Naive thymus-derived CD8-positive, alpha-beta T cell (primary cell): ENCODE data around the gene RBFOX2. TPM values are rescaled to one million over a fixed set of nuclear protein-coding genes. Genes with fewer than 3 reads are reported as not detected.
A peak's percentile ranks its signal among the peaks of the same experiment; 100 is the strongest.

Source experiments
- ATAC-seq, 2 donors: fragments of 150-1000 bp; cut with Tn5 transposase in 1 of 2; sonication (Bioruptor Pico), chemical (Tn5 transposase) in 1 of 2; 1 replicate in 1 of 2; 2 replicates in 1 of 2; pipeline ENCODE4 v1.10.0; 2021; ENCODE audit warnings: mild to moderate bottlenecking in 2 of 2, moderate library complexity in 2 of 2
- POLR2A ChIA-PET: fragments of 350-600 bp; sonication (Branson Sonifier 250); formaldehyde crosslinking; loops from one replicate; lab custom pipeline; 2021; ENCODE audit warnings: antibody characterized with exemption; lab: Charles Lee
- DNase-seq, 10 donors: peaks; one replicate each; pipeline versions ENCODE4 v3.0.0 to v3.0.0-alpha.2; 2020 to 2022
- H3K27ac Mint-ChIP-seq, 10 donors: one replicate each; pipeline ENCODE4 v1.8.0; 2020 to 2022; ENCODE audit warnings: mild to moderate bottlenecking in 10 of 10, mixed read lengths in 10 of 10, moderate library complexity in 4 of 10, inconsistent platforms in 1 of 10
- H3K27me3 Mint-ChIP-seq, 5 donors: one replicate each; pipeline ENCODE4 v1.8.0; 2021 to 2022; ENCODE audit warnings: mixed read lengths in 5 of 5
- H3K36me3 Mint-ChIP-seq, 3 donors: one replicate each; pipeline ENCODE4 v1.8.0; 2020 to 2022; ENCODE audit warnings: mixed read lengths in 3 of 3, mild to moderate bottlenecking in 2 of 3, inconsistent platforms in 1 of 3
- H3K4me1 Mint-ChIP-seq, 4 donors: one replicate each; pipeline ENCODE4 v1.8.0; 2021 to 2022; ENCODE audit warnings: mixed read lengths in 4 of 4
- H3K4me3 Mint-ChIP-seq, 10 donors: one replicate each; pipeline ENCODE4 v1.8.0; 2020 to 2022; ENCODE audit warnings: mild to moderate bottlenecking in 10 of 10, mixed read lengths in 10 of 10, moderate library complexity in 6 of 10, inconsistent platforms in 1 of 10
- H3K9me3 Mint-ChIP-seq, 9 donors: one replicate each; pipeline ENCODE4 v1.8.0; 2020 to 2022; ENCODE audit warnings: mixed read lengths in 9 of 9, mild to moderate bottlenecking in 3 of 9, inconsistent platforms in 1 of 9, moderate library complexity in 1 of 9
- polyA plus RNA-seq, 3 donors: library from polyadenylated mRNA; unstranded; fragments of 300-500 nt; fragmentation: Illumina TruSeq; gene quantifications; one replicate each; pipeline ENCODE4 v1.2.3, GENCODE V29; 2021
- total RNA-seq, 8 experiments: library from RNA in 2 of 8; stranded (reverse) in 2 of 8; gene quantifications; one replicate each; pipeline ENCODE4 v1.2.3 and lab custom pipeline; 2021 to 2026

The RBFOX2 gene
- total and polyA plus RNA-seq, 5 experiments from 2014 or later = 0.15 to 1.7 (median 0.84) TPM; not detected in 1

GRCh38 chr22:35930933-35931332, 97.7 kb downstream of the RBFOX2 start:
- ATAC-seq (no peak), DNase-seq (no peak)
- H3K27me3 Mint-ChIP-seq = peaks cover 0 to 2% (median 0%) of the 10 kb centered on the region in 5 donors
- H3K9me3 Mint-ChIP-seq = no peaks in the 10 kb centered on the region
- POLR2A ChIA-PET = no interaction called here
- no peaks in the 10 kb centered on the region for H3K4me1 Mint-ChIP-seq
- no peak overlapping the region for H3K4me3 Mint-ChIP-seq
- no peak overlapping the region for H3K27ac Mint-ChIP-seq
- no peaks in the 10 kb centered on the region for H3K36me3 Mint-ChIP-seq

DNA sequence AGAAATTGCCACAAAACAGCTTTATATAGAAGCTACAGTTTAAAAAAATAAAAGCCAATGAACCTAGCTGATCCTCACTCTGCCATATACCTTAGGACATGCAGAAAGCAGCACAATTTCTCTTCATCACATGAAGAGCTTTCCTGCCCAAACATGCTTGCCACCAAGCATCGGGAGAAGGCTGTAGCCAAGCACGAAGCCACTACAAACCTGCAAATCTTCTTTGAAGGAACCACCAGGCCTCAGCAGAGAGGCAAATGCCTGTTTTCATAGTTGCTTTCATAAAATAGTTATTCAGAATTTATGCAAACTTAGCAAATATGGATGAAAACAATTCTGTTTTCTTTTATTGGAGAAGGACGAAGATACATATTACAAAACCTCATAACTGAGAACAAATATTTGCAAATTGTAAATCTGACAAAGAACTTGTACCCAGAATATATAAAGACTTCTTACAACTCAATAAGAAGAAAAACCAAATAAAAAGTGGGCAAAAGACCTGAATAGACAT, 100.3 kb downstream of the RBFOX2 start:
- no peak for ATAC-seq
- no peak overlapping the region for H3K27ac Mint-ChIP-seq
- no peak overlapping the region for H3K4me3 Mint-ChIP-seq
- DNase-seq = no peak
- no peaks in the 10 kb centered on the region for H3K9me3 Mint-ChIP-seq
- POLR2A ChIA-PET = no interaction called here
- peaks cover 0 to 3% (median 0%) of the 10 kb centered on the region in 5 donors for H3K27me3 Mint-ChIP-seq
- no peaks in the 10 kb centered on the region for H3K36me3 Mint-ChIP-seq
- H3K4me1 Mint-ChIP-seq = no peaks in the 10 kb centered on the region

DNA sequence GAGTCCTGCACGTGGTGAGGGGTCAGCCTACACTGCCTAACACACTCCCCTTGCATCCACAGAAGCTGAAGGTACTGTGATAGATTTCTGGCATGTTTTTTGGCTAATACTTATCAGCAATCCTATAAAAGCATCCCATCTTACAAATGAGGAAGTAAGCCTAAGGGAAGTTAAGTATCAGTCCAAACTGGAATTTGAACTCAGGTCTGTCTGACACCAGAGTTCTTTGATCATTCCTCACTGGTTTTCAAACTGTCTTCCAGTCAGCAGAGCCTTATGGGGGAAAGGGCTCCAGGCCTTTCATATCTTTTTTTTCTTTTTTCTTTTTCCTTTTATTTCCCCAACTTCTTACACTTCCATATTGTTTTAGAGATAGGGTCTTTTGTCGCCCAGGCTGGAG, 105.6 kb downstream of the RBFOX2 start:
- H3K27me3 Mint-ChIP-seq = peaks cover 0 to 3% (median 2%) of the 10 kb centered on the region in 5 donors
- H3K36me3 Mint-ChIP-seq = no peaks in the 10 kb centered on the region
- H3K4me1 Mint-ChIP-seq = peaks cover 0 to 3% (median 0%) of the 10 kb centered on the region in 4 donors
- ATAC-seq (no peak), DNase-seq (no peak)
- H3K27ac Mint-ChIP-seq = no peak overlapping the region
- H3K4me3 Mint-ChIP-seq = no peak overlapping the region
- POLR2A ChIA-PET = no interaction called here
- no peaks in the 10 kb centered on the region for H3K9me3 Mint-ChIP-seq

GRCh38 chr22:35921777-35922176, 106.8 kb downstream of the RBFOX2 start:
- Mint-ChIP-seq H3K36me3 (no peaks in the 10 kb centered on the region), H3K4me1 (peaks cover 0 to 3% (median 0%) of the 10 kb centered on the region in 4 donors), H3K27me3 (peaks cover 0 to 3% (median 2%) of the 10 kb centered on the region in 5 donors), H3K27ac (no peak overlapping the region), H3K4me3 (no peak overlapping the region), H3K9me3 (no peaks in the 10 kb centered on the region)
- peak in 7 of 10 donors; percentile 12 to 55 (median 18) for DNase-seq
- POLR2A ChIA-PET = no interaction called here
- ATAC-seq = peak; percentile 58 to 61

- peaks cover 0 to 3% (median under 1%) of the 10 kb centered on the region in 4 donors for H3K4me1 Mint-ChIP-seq
- no peak overlapping the region for H3K4me3 Mint-ChIP-seq
- peaks cover 0 to 3% (median 2%) of the 10 kb centered on the region in 5 donors for H3K27me3 Mint-ChIP-seq
- POLR2A ChIA-PET = no interaction called here
- ATAC-seq (no peak), DNase-seq (no peak)
- H3K27ac Mint-ChIP-seq = no peak overlapping the region
- no peaks in the 10 kb centered on the region for H3K9me3 Mint-ChIP-seq
- no peaks in the 10 kb centered on the region for H3K36me3 Mint-ChIP-seq
These were observed 107.6 kb downstream of the RBFOX2 start for GRCh38 chr22:35921044-35921443.

DNA sequence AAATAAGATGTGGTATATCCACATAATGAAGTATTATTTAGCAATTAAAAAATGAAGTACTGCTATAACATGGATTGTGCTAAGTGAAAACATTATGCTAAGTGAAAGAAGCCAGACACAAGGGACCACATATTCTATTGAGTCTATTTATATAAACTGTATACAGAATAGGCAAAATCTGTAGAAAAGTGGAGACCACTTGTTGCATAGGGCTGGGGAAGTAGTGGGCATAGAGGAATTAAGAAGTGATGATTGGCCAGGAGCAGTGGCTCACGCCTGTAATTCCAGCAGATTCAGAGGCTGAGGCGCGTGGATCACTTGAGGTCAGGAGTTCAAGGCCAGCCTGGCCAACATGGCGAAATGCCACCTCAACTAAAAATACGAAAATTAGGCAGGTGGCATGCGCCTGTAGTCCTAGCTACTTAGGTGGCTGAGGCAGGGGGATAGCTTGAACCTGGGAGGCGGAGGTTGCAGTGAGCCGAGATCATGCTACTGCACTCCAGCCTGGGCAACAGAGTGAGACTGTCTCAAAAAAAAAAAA, 109.6 kb downstream of the RBFOX2 start:
- Mint-ChIP-seq H3K27me3 (peaks cover 0 to 6% (median 2%) of the 10 kb centered on the region in 5 donors), H3K4me1 (peaks cover 9 to 21% (median 18%) of the 10 kb centered on the region in 4 donors), H3K4me3 (no peak overlapping the region), H3K9me3 (no peaks in the 10 kb centered on the region), H3K36me3 (no peaks in the 10 kb centered on the region), H3K27ac (peak overlapping the region in 1 of 10 donors; percentile 36)
- DNase-seq (no peak), ATAC-seq (no peak)
- POLR2A ChIA-PET = no interaction called here

DNA sequence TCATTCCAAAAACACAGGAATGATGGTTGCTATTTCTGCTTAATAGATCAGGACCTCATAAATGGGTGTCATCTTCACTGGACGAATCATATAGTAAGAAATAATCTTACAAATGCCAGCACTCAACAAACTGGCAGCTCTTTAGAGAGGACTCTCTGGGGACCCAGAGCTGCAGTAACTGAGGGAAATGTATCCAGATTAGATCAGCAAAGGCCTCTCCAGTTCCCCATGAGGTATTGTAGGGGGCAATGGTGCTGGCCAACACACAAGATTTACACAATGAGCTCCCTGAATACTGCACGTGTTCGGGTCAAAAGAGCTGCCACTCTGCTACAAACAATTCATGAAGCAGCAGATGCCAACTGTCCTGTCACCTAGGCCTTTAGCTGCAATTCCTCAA, 110.2 kb downstream of the RBFOX2 start:
- H3K27me3 Mint-ChIP-seq = peaks cover 0 to 9% (median 5%) of the 10 kb centered on the region in 5 donors
- no peaks in the 10 kb centered on the region for H3K36me3 Mint-ChIP-seq
- POLR2A ChIA-PET = no interaction called here
- no peak for ATAC-seq
- H3K27ac Mint-ChIP-seq = no peak overlapping the region
- peaks cover 9 to 21% (median 18%) of the 10 kb centered on the region in 4 donors for H3K4me1 Mint-ChIP-seq
- DNase-seq = no peak
- H3K9me3 Mint-ChIP-seq = no peaks in the 10 kb centered on the region
- H3K4me3 Mint-ChIP-seq = no peak overlapping the region

- no peak for DNase-seq
- Mint-ChIP-seq H3K27ac (no peak overlapping the region), H3K36me3 (no peaks in the 10 kb centered on the region), H3K9me3 (no peaks in the 10 kb centered on the region), H3K4me1 (peaks cover 9 to 21% (median 18%) of the 10 kb centered on the region in 4 donors), H3K4me3 (no peak overlapping the region), H3K27me3 (peaks cover 0 to 7% (median 5%) of the 10 kb centered on the region in 5 donors)
- POLR2A ChIA-PET = no interaction called here
- ATAC-seq = no peak
These were observed 111.0 kb downstream of the RBFOX2 start for GRCh38 chr22:35917651-35918050.

DNA sequence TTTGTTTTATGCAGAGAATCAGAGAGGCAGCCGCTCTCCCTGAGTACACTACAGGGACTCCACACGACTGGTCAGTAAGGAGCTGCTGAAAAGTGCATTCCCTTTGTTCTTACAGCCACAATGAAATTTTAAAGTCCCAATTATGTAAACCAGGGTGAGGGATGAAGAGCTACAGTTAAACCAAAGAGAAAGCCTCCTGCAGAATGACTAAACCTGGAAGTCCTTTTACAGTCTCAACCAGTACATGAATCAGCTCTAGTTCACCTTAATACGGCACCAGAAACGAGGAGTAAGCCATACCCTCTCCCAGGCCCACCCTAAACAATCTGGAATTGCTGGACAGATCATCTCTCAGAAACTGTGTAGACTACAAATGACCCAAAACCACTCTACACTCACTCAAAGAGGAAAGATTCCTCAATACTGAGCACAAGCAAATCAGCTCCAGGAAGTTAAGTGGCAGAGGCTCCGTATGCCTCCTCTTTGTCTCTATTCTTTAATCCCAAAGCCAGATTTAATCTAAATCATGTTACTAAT, 113.1 kb downstream of the RBFOX2 start:
- no peaks in the 10 kb centered on the region for H3K36me3 Mint-ChIP-seq
- H3K27me3 Mint-ChIP-seq = peaks cover 0 to 7% (median 4%) of the 10 kb centered on the region in 5 donors
- POLR2A ChIA-PET = no interaction called here
- ATAC-seq (no peak), DNase-seq (no peak)
- H3K9me3 Mint-ChIP-seq = no peaks in the 10 kb centered on the region
- H3K4me3 Mint-ChIP-seq = peak overlapping the region in 9 of 10 donors; percentile 38 to 81 (median 69)
- peaks cover 9 to 19% (median 17%) of the 10 kb centered on the region in 4 donors for H3K4me1 Mint-ChIP-seq
- H3K27ac Mint-ChIP-seq = peak overlapping the region in 5 of 10 donors; percentile 3 to 74 (median 12)

GRCh38 chr22:35914665-35915476, 113.8 kb downstream of the RBFOX2 start:
- DNase-seq = peak in 1 of 10 donors; percentile 10
- Mint-ChIP-seq H3K27me3 (peaks cover 0 to 7% (median 4%) of the 10 kb centered on the region in 5 donors), H3K4me1 (peaks cover 9 to 19% (median 17%) of the 10 kb centered on the region in 4 donors), H3K4me3 (peak overlapping the region; percentile 50 to 81 (median 68)), H3K36me3 (no peaks in the 10 kb centered on the region), H3K27ac (peak overlapping the region in 4 of 10 donors; percentile 52 to 74 (median 64)), H3K9me3 (no peaks in the 10 kb centered on the region)
- POLR2A ChIA-PET = no interaction called here
- no peak for ATAC-seq

DNA sequence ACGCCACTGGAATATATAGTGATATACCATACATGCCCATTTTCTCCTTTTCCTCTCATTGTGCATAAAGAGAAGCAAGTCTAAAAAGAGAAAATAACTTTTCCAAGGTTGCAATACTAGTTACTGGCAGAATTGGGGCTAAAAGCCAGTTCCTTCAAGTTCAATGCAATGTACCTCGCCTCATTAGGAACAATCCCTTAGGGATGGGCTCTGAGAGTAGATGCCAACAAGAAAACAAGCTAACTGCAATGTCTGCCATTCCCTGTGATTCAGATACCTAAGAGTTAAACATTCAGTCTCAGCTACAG, 114.3 kb downstream of the RBFOX2 start:
- Mint-ChIP-seq H3K27ac (peak overlapping the region in 1 of 10 donors; percentile 68), H3K4me1 (peaks cover 9 to 19% (median 17%) of the 10 kb centered on the region in 4 donors), H3K9me3 (no peaks in the 10 kb centered on the region), H3K27me3 (peaks cover 0 to 7% (median 4%) of the 10 kb centered on the region in 5 donors), H3K4me3 (peak overlapping the region; percentile 50 to 81 (median 68)), H3K36me3 (no peaks in the 10 kb centered on the region)
- POLR2A ChIA-PET = no interaction called here
- no peak for DNase-seq
- ATAC-seq = no peak

GRCh38 chr22:35913925-35914324, 114.7 kb downstream of the RBFOX2 start:
- Mint-ChIP-seq H3K27me3 (peaks cover 0 to 7% (median 2%) of the 10 kb centered on the region in 5 donors), H3K4me3 (no peak overlapping the region), H3K9me3 (no peaks in the 10 kb centered on the region), H3K4me1 (peaks cover 9 to 19% (median 17%) of the 10 kb centered on the region in 4 donors), H3K36me3 (no peaks in the 10 kb centered on the region), H3K27ac (peak overlapping the region in 1 of 10 donors; percentile 6)
- ATAC-seq (no peak), DNase-seq (no peak)
- POLR2A ChIA-PET = no interaction called here

DNA sequence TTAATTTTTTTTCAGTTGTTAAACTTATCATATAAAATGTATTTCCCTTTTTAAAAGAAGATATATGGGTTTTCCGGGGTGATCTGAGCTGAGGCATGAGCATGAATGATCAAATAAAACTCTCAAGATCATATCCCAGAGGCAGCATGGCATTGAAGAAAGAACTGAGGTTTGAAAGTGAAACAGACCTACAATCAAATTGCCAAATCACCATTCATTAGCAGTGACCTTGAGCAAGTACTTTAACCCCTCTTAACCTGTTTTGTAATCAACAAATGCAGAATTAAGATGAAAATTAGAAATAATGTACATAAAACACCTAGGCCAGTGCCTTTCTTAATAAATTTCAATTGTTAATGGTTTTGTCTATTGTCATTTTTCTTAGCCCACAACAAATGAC, 116.0 kb downstream of the RBFOX2 start:
- Mint-ChIP-seq H3K4me1 (peaks cover 9 to 19% (median 17%) of the 10 kb centered on the region in 4 donors), H3K9me3 (no peaks in the 10 kb centered on the region), H3K4me3 (no peak overlapping the region), H3K27ac (no peak overlapping the region), H3K36me3 (no peaks in the 10 kb centered on the region), H3K27me3 (peaks cover 0 to 7% (median 2%) of the 10 kb centered on the region in 5 donors)
- ATAC-seq (no peak), DNase-seq (no peak)
- POLR2A ChIA-PET = no interaction called here
